Measurements from ENCODE around the gene CYP2A7.
"Not testable (repeated sequence)": the region's sequence is repeated elsewhere in the genome, so short reads cannot be mapped to it uniquely, and the experiment has no call there.

Gene CYP2A7

GRCh38 chr19:40899964-40900363 is 17.9 kb upstream of the CYP2A7 start:
- in situ Hi-C loops (cut with MboI; ENCODE audit: low sequenced_read_pairs) = not testable (repeated sequence)

GRCh38 chr19:40896843-40897789 is 15.1 kb upstream of the CYP2A7 start:
- in situ Hi-C loops (cut with MboI; ENCODE audit: low sequenced_read_pairs) = not testable (repeated sequence)

GRCh38 chr19:40896418-40896796 is 14.4 kb upstream of the CYP2A7 start:
- in situ Hi-C loops (cut with MboI; ENCODE audit: low sequenced_read_pairs) = no loop called here

DNA sequence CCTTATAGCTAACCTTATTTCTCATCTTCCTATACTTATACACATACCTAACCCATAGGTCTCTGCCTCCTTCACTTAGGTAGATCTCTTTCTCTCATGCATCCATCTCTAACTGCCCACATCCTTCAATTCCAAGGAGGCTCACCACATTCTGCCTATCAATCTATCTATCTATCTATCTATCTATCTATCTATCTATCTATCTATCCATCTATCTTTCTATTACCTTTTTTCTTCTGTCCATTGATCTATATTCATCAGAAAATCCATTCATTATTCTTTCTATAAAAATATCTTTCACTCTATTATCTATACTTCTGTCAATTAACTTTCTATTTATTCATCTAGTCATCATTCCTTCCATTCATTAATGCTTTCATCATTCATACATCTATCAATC is 11.1 kb upstream of the CYP2A7 start:
- in situ Hi-C loops (cut with MboI; ENCODE audit: low sequenced_read_pairs) = no loop called here

DNA sequence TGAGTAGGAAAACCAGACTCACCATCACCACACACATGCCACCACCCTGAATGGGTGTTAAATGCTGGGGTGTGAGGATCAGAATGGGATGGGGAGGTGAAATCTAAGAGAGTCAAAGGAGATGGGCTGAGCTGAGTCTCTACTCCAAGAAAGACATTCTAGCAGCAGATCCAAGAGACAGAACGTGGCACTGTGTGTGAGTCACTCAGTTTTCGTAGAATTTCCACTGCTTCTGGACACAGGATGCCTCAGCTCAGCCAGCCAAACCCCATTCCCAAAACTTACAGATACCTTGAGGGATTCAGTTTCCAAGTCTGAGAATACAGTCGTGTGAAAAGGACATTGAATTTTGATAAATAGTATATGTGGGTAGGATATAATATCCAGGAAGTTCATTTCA is 7.3 kb upstream of the CYP2A7 start:
- in situ Hi-C loops (cut with MboI; ENCODE audit: low sequenced_read_pairs) = no loop called here

DNA sequence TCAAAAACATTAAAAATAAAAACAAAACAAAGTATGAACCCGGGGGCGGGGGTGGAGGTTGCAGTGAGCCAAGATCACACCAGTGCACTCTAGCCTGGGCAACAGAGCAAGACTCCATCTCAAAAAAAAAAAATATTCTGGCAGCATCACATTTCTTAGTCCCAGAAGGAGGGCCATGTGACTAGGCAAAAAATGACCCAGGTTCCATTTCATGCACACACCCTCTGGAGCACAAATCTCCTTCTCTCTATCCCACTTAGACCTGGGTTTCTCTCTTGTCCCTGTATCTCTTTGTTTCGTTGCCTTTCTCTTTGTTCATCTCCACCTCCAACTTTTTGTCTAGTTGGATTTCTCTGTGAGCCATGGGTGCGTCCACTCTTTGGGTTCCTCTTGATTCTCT is 6.2 kb upstream of the CYP2A7 start:
- in situ Hi-C loops (cut with MboI; ENCODE audit: low sequenced_read_pairs) = no loop called here

GRCh38 chr19:40884187-40884931 is 2.3 kb upstream of the CYP2A7 start:
- in situ Hi-C loops (cut with MboI; ENCODE audit: low sequenced_read_pairs) = not testable (repeated sequence)

- in situ Hi-C loops (cut with MboI; ENCODE audit: low sequenced_read_pairs) = not testable (repeated sequence)
Measured at GRCh38 chr19:40879349-40879748, 2.7 kb downstream of the CYP2A7 start.

GRCh38 chr19:40875526-40875951 is 6.5 kb downstream of the CYP2A7 start:
- in situ Hi-C loops (cut with MboI; ENCODE audit: low sequenced_read_pairs) = not testable (repeated sequence)

DNA sequence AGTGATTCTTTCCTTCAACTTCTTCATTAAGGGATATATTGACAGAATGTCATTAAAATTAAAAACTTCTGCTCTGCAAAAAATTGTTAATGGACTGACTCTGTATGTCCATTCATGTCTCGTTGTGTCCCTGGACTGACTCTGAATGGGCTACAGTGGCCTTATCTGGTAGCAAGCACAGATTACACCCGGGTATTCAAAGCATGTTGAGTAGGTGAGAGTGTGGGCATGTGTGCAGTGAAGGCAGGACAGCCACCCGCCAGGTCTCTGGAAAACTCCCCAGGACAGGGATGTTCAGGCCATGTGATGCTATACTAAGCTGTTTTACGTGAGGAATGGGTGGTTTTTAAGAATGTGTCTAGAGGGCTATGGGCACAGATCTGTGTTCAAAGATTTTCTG is 7.2 kb downstream of the CYP2A7 start:
- in situ Hi-C loops (cut with MboI; ENCODE audit: low sequenced_read_pairs) = not testable (repeated sequence)

DNA sequence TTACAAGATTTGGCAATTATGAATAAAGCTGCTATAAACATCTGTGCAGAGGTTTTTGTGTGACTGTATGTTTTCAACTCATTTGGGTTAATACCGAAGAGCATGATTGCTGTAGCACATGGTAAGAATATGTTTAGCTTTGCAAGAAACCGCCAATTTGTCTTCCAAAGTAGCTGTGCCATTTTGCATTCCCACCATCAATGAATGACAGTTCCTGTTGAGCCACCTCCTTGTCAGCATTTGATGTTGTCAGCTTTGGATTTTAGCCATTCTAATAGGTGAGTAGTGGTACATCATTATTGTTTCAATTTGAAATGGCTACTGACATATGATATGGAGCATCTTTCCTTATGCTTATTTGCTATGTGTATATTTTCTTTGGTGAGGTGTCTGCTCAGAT is 8.2 kb downstream of the CYP2A7 start:
- in situ Hi-C loops (cut with MboI; ENCODE audit: low sequenced_read_pairs) = not testable (repeated sequence)

- in situ Hi-C loops (cut with MboI; ENCODE audit: low sequenced_read_pairs) = no loop called here
Measured at GRCh38 chr19:40872209-40872608, 9.8 kb downstream of the CYP2A7 start.

- in situ Hi-C loops (cut with MboI; ENCODE audit: low sequenced_read_pairs) = no loop called here
Measured at GRCh38 chr19:40867701-40868100, 14.3 kb downstream of the CYP2A7 start.

DNA sequence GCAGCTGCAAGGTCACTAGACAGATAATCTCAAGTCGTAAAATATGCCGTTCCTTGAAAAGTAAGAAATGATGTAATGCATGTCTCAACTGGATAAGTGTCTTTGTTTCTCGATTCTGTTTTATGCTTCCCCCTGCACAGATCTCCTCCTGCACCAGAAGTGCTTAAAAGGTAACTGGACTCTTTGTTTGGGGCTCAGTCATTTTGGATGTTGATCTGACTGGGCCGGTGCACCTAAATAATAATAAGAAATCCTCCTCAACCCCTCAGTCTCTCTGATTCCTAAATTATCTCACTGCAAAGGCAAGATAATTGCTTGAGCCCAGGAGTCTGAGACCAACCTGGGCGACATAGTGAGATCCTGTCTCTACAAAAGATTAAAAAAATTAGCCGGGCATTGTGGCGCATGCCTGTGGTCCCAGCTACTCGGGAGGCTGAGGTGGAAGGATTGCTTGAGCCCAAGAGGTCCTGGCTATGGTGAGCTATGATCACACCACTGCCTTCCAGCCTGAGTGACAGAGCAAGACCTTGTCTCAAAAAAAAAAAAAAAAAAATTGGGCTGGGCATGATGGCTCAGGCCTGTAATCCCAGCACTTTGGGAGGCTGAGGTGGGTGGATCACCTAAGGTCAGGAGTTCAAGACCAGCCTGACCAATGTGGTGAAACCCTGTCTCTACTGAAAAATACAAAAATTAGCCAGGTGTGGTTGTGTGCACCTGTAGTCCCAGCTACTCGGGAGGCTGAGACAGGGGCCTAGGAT is 17.1 kb downstream of the CYP2A7 start:
- in situ Hi-C loops (cut with MboI; ENCODE audit: low sequenced_read_pairs) = not testable (repeated sequence)

GRCh38 chr19:40862785-40863184 is 19.2 kb downstream of the CYP2A7 start:
- in situ Hi-C loops (cut with MboI; ENCODE audit: low sequenced_read_pairs) = no loop called here

GRCh38 chr19:40862333-40862732 is 19.7 kb downstream of the CYP2A7 start:
- in situ Hi-C loops (cut with MboI; ENCODE audit: low sequenced_read_pairs) = no loop called here

DNA sequence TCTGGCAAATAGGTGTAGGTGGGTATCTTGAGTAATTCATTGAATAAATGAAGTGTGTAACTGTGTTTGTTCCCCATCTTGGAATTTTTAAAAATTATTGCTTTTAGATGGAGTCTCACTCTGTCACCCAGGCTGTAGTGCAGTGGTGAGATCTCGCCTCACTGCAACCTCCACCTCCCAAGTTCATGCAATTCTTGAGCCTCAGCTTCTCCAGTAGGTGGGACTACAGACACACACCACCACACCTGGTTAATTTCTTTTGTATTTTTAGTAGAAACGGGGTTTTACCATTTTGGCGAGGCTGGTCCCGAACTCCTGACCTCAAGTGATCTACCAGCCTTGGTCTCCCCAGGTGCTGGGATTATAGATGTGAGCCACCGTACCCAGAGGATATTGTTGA is 23.9 kb downstream of the CYP2A7 start:
- in situ Hi-C loops (cut with MboI; ENCODE audit: low sequenced_read_pairs) = no loop called here

DNA sequence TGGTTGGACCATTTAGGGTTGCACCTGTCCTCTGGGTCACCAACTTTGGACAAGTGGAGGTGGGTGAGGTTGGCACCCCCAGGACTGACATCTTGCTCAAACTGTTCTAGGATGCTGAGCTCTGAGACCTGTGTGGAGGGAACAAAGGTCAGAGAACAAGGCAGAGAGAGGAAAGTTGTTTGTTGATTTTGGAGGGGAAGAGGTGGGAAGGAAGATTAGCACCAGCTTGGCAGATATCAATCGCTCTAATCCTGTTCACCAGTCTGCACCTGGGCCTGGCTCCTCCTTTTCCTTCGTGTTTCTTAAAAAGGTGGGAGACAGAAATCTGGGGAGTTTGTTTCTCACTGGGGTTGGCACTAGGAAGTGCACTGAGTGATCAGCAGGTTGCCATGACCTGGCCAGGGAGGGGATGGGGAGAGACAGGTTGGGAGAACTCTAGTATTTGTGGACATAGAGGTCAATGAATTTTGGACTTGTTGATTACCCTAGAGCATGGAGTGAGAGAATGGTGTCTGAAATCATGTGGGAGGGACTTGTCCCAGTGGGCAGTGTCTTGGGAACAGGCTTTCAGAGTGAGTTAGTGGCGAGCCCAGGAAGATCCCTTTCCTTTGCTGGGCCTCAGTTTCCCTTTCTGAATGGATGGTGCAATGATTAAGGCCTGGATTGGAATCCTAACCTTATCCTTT is 29.4 kb downstream of the CYP2A7 start:
- in situ Hi-C loops (cut with MboI; ENCODE audit: low sequenced_read_pairs) = not testable (repeated sequence)

DNA sequence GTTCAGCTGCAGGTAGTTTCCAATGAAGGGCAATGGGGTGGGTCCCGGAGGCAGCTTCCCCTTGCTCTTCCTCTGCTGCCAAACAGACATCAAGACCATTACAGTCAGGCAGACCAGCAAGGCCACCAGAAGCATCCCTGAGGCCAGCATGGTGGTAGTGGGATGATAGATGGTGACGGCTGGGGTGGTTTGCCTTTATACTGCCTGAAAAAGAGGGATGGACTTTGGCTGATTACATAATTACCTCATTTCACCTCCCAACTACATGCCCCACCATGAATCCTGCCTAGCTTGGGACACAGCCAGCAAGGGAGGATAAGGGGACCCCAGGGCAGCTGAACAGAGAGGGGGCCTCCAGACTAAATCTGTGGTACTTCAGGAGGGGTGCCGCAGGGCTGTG is 31.8 kb downstream of the CYP2A7 start, which contains the start of gene CYP2A6:
CYP2A6 (minus strand) TSS at position 171 of the 400 bp plus-strand sequence; CDS start at position 150, 21 bp downstream.
- in situ Hi-C loops (cut with MboI; ENCODE audit: low sequenced_read_pairs) = not testable (repeated sequence)

- in situ Hi-C loops (cut with MboI; ENCODE audit: low sequenced_read_pairs) = not testable (repeated sequence)
Measured at GRCh38 chr19:40846722-40847121, 35.3 kb downstream of the CYP2A7 start.

Measured in HL-60/S4 treated with retinoic acid at 250 ng/mL for 4 days and 3 days (cell line).